GM21576 (cell line): ENCODE measurements around the gene UGT1A3.

Source experiments
- ATAC-seq: cut with Tn5 transposase; IDR thresholded peaks from one replicate; pipeline ENCODE4 v1.9.1; 2021; ENCODE audit warnings: mild to moderate bottlenecking, moderate library complexity; ENCODE audit not compliant: unreplicated experiment

The UGT1A3 gene

GRCh38 chr2:233813236-233814055 lies 84.6 kb downstream of the UGT1A3 start:
- ATAC-seq = no peak

DNA sequence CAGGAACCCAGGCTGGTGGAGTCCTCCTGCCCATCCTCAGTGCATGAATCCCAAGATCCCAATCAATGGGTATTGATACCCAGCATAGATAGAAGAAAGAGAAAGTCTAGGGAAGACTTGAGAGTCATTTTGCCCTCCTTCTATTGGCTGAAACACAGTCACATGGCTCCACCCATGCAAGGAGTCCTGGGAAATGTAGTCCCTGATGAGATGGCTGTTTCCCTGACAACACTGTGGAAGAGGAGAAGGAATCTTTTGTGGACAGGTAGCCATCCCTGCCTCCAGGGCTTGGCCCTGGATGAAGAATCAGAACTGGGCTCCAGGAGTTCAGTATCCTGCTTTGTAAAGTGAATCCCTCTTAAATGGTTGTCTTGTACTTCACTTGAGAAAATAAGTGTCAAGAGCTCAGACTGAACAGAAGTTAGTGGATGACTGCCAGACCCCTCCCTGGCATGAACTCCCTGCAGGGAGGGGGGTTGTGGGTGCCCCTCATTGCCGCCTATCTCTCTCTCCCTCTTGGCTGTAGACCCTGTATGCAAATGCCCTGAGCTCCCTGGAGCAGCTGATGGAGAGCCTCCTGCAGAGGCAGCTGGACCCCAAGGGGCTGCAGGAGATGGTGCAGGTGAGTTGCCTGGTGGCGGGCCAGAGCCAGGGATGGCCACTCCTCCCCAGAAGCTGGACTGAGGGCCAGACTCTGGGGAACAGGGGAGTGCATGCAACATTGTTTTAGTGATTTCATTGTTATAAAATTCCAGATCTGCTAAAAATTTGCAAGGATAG lies 85.4 kb downstream of the UGT1A3 start:
- no peak for ATAC-seq

DNA sequence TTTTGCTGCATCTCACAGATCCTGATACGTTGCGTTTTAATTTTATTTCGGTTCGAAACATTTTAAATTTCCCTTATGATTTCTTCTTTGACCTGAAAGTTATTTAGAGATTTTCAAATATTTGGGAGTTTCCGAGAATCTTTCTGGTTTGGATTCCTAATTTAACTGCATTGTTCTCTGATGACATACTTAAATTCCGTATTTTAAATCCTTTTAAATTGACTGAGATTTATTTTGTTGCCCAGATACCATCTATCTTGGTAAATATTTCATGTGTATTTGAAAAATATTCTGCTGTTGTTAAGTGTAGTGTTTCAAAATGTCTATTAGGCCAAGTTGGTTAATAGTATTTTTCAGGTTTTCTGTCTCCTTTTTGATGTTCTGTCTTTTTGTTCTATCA lies 87.0 kb downstream of the UGT1A3 start:
- ATAC-seq = no peak

DNA sequence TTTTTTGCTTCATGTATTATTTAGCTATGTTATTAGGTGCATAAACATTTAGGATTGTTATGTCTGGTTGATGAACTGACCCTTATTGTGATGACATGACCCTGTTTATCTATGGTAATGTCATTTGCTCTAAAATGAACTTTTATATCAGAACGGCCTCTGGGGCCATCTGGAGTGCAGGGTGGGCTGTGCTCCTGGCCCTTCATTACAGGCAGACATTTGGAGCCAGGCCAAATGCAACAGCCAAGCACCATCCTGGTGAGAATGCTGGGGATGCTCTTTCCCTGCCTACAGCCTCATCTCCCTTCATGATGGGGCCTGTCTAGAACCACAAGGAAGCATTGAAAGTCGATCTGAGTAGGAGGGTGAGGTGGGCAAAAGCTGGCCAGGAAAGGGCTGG lies 87.5 kb downstream of the UGT1A3 start:
- ATAC-seq = no peak

DNA sequence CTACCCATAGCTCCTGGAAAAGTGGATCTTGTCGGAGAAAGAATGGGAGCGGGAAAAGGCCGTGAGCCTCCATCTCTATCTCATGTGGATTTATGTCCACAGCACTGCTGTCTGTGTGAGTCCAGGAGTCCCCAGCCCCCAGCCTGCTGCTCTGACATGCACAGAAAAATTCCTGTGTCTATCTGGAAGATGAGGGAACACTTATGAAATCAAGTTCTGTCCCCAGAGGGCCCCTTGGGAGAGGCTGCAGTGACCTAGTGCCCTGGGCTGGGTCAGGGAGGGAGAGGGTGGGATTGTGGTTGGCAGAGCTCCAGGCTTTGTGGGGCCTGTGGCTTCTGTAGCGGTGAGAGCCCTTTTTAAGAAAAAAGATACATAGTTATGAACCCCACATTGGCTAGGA lies 87.9 kb downstream of the UGT1A3 start:
- no peak for ATAC-seq

- ATAC-seq = no peak
Measured at GRCh38 chr2:233817361-233817911, 88.6 kb downstream of the UGT1A3 start.

DNA sequence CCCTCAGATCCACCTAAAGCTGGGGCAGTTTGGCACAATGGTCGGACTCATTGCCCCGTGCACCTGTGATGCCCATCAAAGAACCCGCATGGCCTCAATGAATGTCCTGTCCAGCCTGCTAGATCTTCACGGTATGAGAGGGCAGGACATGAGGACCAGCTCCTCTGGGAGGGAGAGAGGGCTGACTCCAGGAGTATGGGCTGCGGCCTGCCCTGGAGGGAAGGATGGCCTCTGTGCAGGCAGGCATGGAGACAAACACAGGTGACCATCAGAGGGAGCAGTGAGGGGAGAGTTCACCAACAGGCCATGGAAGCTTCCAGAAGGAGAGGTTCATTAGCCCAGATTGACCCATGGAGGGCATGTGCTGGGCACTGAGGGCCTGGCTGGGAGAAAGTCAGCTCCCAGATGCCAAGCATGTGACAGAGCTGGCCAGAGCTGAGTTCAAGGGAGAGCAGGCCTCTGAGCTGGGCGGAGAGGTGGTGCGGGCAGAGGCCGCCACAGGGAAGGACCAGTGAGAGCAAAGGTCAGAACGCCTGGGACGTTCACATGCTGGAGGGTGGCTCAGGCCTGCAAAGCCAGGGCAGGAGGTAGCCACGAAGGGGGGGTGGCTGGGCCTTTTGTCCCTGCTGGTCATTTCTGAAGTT lies 89.3 kb downstream of the UGT1A3 start:
- no peak for ATAC-seq

GRCh38 chr2:233818639-233819621 lies 90.1 kb downstream of the UGT1A3 start:
- no peak for ATAC-seq

- no peak for ATAC-seq
Measured at GRCh38 chr2:233819884-233820773, 91.3 kb downstream of the UGT1A3 start.

- ATAC-seq = no peak
Measured at GRCh38 chr2:233820774-233821105, 91.9 kb downstream of the UGT1A3 start.

- ATAC-seq = no peak
Measured at GRCh38 chr2:233821196-233821595, 92.4 kb downstream of the UGT1A3 start.

DNA sequence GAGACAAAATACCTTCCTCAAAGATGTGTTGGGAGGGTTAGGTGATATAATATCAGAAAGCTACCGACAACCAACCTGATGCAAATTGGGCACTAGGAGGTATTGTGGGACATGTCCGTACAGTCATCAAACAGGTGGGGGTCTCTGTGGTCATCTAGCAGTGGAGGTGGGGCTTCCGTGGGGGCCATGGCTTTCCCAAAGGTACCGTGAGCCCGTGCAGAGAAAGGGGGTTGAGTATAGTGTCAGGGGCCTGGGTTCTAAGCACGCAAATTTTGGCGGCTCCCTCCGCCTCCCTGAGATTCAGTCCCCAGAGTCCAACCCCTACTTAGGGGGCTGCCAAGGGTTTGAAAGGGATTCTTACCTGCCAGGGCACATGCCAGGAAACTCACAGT lies 92.9 kb downstream of the UGT1A3 start:
- no peak for ATAC-seq

GRCh38 chr2:233822101-233822771 lies 93.4 kb downstream of the UGT1A3 start:
- no peak for ATAC-seq
